Testis (tissue), 3 donors: Measurements from ENCODE around the gene AFAP1. TPM values are rescaled to one million over a fixed set of nuclear protein-coding genes. Genes with fewer than 3 reads are reported as not detected.

Experiments used
- DNase-seq: peaks from one replicate; pipeline ENCODE4 v3.0.0-alpha.2; 2019
- H3K27ac ChIP-seq, 2 donors: fragments of 200-600 bp; sonication (generic); one replicate each; pipeline ENCODE4 v1.5.1; 2019
- H3K27me3 ChIP-seq: fragments of 200-600 bp; sonication (generic); one replicate; pipeline ENCODE4 v1.5.1; 2019
- H3K36me3 ChIP-seq: fragments of 200-600 bp; sonication (generic); one replicate; pipeline ENCODE4 v1.5.1; 2017; ENCODE audit warnings: low read depth; ENCODE audit errors: missing control alignments
- H3K4me1 ChIP-seq: fragments of 200-600 bp; sonication (generic); one replicate; pipeline ENCODE4 v1.5.1; 2019
- H3K4me3 ChIP-seq, 2 donors: fragments of 200-600 bp; sonication (generic); one replicate each; pipeline ENCODE4 v1.5.1; 2017 to 2019
- H3K9me3 ChIP-seq: fragments of 200-600 bp; sonication (generic); one replicate; pipeline ENCODE4 v1.5.1; 2017
- CTCF ChIP-seq, 3 experiments: fragments of 450-650 bp in 2 of 3; fragments of 200-600 bp in 1 of 3; sonication (generic) in 1 of 3; IDR thresholded peaks; one replicate each; pipeline ENCODE4 v1.5.1; 2016 to 2019; ENCODE audit warnings: antibody characterized with exemption in 3 of 3, mild to moderate bottlenecking in 2 of 3, moderate library complexity in 1 of 3
- POLR2A ChIP-seq: fragments of 450-650 bp; IDR thresholded peaks from one replicate; pipeline ENCODE4 v1.6.1; 2017; ENCODE audit warnings: antibody characterized with exemption, mild to moderate bottlenecking, moderate library complexity
- WGBS, 2 donors: methylation state at CpG; one replicate each; pipeline ENCODE4 v1.1.5; 2018; 5-methylcytosine and 5-hydroxymethylcytosine counted together
- intact Hi-C: fragments of 100-400 bp; cut with DNase I; formaldehyde crosslinking; loops from one replicate; pipeline ENCODE4 v1.15.1; 2023; ENCODE audit warnings: low total_unique reads
- polyA plus RNA-seq: library from polyadenylated mRNA; stranded (reverse); fragments of 350-450 nt; fragmentation: Illumina TruSeq; extraction: RNeasy Lipid Tissue Mini Kit (QIAGEN cat#74804); gene quantifications from one replicate; pipeline ENCODE4 v1.2.3, GENCODE V29; 2014; ENCODE audit warnings: low read depth, low replicate concordance; ENCODE audit not compliant: insufficient read depth
- total RNA-seq, 2 donors: library from RNA; depleted of rRNA; stranded (reverse); fragments of >200 nt; gene quantifications; one replicate each; pipeline ENCODE4 v1.2.3, GENCODE V29; 2016

The AFAP1 gene
- total and polyA plus RNA-seq, 3 donors from 2014 or later, result 23.1 to 52.4 (median 51.4) TPM

GRCh38 chr4:7717946-7718490, 221.6 kb downstream of the AFAP1 start:
- WGBS, 2 donors, result 83 to 84% methylated on average over 20 to 24 of the region's 24 CpGs
- TF ChIP-seq POLR2A (no peak), CTCF (IDR thresholded peaks at IDR 0.05) (no peak)
- no peak for DNase-seq
- Histone ChIP-seq H3K4me1 (no peaks in the 10 kb centered on the region), H3K4me3 (no peak overlapping the region), H3K27ac (no peak overlapping the region), H3K27me3 (no peaks in the 10 kb centered on the region), H3K9me3 (no peaks in the 10 kb centered on the region), H3K36me3 (no peaks in the 10 kb centered on the region)
- intact Hi-C loops, result no loop called here

GRCh38 chr4:7717161-7717560, 222.5 kb downstream of the AFAP1 start:
- no peak overlapping the region for H3K27ac ChIP-seq
- WGBS, 2 donors, result 95 to 96% methylated on average over 11 of the region's 11 CpGs
- TF ChIP-seq CTCF (IDR thresholded peaks at IDR 0.05) (no peak), POLR2A (no peak)
- no peak overlapping the region for H3K4me3 ChIP-seq
- intact Hi-C loops, result no loop called here
- no peaks in the 10 kb centered on the region for H3K27me3 ChIP-seq
- no peaks in the 10 kb centered on the region for H3K36me3 ChIP-seq
- no peaks in the 10 kb centered on the region for H3K9me3 ChIP-seq
- no peak for DNase-seq
- no peaks in the 10 kb centered on the region for H3K4me1 ChIP-seq

- 84 to 87% methylated on average over 6 of the region's 6 CpGs for WGBS, 2 donors
- TF ChIP-seq CTCF (IDR thresholded peaks at IDR 0.05), result no peak
- no peak for TF ChIP-seq POLR2A
- H3K36me3 ChIP-seq, result no peaks in the 10 kb centered on the region
- H3K9me3 ChIP-seq, result no peaks in the 10 kb centered on the region
- intact Hi-C loops, result no loop called here
- H3K27me3 ChIP-seq, result no peaks in the 10 kb centered on the region
- H3K4me1 ChIP-seq, result no peaks in the 10 kb centered on the region
- no peak for DNase-seq
- H3K27ac ChIP-seq, result no peak overlapping the region
- no peak overlapping the region for H3K4me3 ChIP-seq
These were observed 223.5 kb downstream of the AFAP1 start for GRCh38 chr4:7716010-7716721.

GRCh38 chr4:7715271-7716009, 224.2 kb downstream of the AFAP1 start:
- no peak for DNase-seq
- Histone ChIP-seq H3K9me3 (no peaks in the 10 kb centered on the region), H3K4me3 (no peak overlapping the region), H3K4me1 (no peaks in the 10 kb centered on the region), H3K27me3 (no peaks in the 10 kb centered on the region), H3K36me3 (no peaks in the 10 kb centered on the region), H3K27ac (no peak overlapping the region)
- 87 to 93% methylated on average over 9 to 11 of the region's 11 CpGs for whole genome bisulfite sequencing, 2 donors
- intact Hi-C loops, result no loop called here
- TF ChIP-seq CTCF (IDR thresholded peaks at IDR 0.05), result no peak
- TF ChIP-seq POLR2A, result no peak
